AG09309 (cell line): ENCODE results near the gene SEPTIN3.

Experiments
- DNase-seq: peaks from one replicate; pipeline ENCODE4 v3.0.0-alpha.2; 2010; ENCODE audit warnings: low read depth
- H3K4me3 ChIP-seq: 2 replicates; pipeline ENCODE4 v1.5.1; 2011; ENCODE audit warnings: mild to moderate bottlenecking, low read depth, low read length, moderate library complexity; ENCODE audit not compliant: control insufficient read depth
- CTCF ChIP-seq: IDR thresholded peaks from 2 replicates; pipeline ENCODE4 v1.5.1; 2011; ENCODE audit warnings: mild to moderate bottlenecking, low read depth, low read length, inconsistent platforms; ENCODE audit not compliant: insufficient read depth, control insufficient read depth; ENCODE audit errors: missing control alignments

SEPTIN3 gene

GRCh38 chr22:41983513-41984405 is 14.5 kb downstream of the SEPTIN3 start:
- DNase-seq: peak; percentile 69
- no peak for TF ChIP-seq CTCF

GRCh38 chr22:41987276-41987675 is 18.0 kb downstream of the SEPTIN3 start:
- no peak for DNase-seq
- no peak for TF ChIP-seq CTCF
- no peak overlapping the region for H3K4me3 ChIP-seq

More at GRCh38 chr22:41983513-41984405, 14.5 kb downstream of the SEPTIN3 start:
- no peak overlapping the region for H3K4me3 ChIP-seq

- TF ChIP-seq CTCF: no peak
- no peak for DNase-seq
- no peak overlapping the region for H3K4me3 ChIP-seq
These were observed 20.0 kb downstream of the SEPTIN3 start for GRCh38 chr22:41989246-41989645.

GRCh38 chr22:41991111-41991510 is 21.9 kb downstream of the SEPTIN3 start:
- TF ChIP-seq CTCF: no peak
- no peak for DNase-seq
- no peak overlapping the region for H3K4me3 ChIP-seq

- TF ChIP-seq CTCF: no peak
- no peak overlapping the region for H3K4me3 ChIP-seq
- no peak for DNase-seq
These were observed 23.3 kb downstream of the SEPTIN3 start for GRCh38 chr22:41992496-41992895.

GRCh38 chr22:41995211-41995610 is 26.0 kb downstream of the SEPTIN3 start:
- no peak for DNase-seq
- TF ChIP-seq CTCF: no peak
- H3K4me3 ChIP-seq: no peak overlapping the region
